K562 (cell line): ENCODE results near the gene TXLNA. TPM values are rescaled to one million over a fixed set of nuclear protein-coding genes. Genes with fewer than 3 reads are reported as not detected.

Experiments used
- ATAC-seq: fragments of 200-7000 bp; cut with Tn5 transposase; 3 replicates; pipeline ENCODE4 v1.9.1; 2020; ENCODE audit warnings: moderate library complexity
- BruUV-seq: library from RNA; stranded (reverse); fragments of 400-500 nt; replicated peaks from 2 replicates; lab custom pipeline; 2021; lab: Mats Ljungman, UMichigan
- CTCF ChIA-PET: fragments of 300-600 bp; formaldehyde crosslinking; extraction: SDS; loops from one replicate; lab custom pipeline; 2021; ENCODE audit warnings: low intra/inter-chr PET ratio; lab: Yijun Ruan, JAX
- POLR2A ChIA-PET: fragments of 300-600, 350-650 bp; sonication (Branson Sonifier 250); formaldehyde crosslinking; extraction: SDS; loops from one replicate; lab custom pipeline; 2021; ENCODE audit warnings: antibody characterized with exemption, inconsistent platforms; lab: Yijun Ruan, JAX
- DNase-seq, 4 experiments: peaks; one replicate each; pipeline versions ENCODE4 v3.0.0 to v3.0.0-alpha.2; 2011 to 2018; ENCODE audit warnings: low spot score in 3 of 4, mixed read lengths in 3 of 4; ENCODE audit errors: extremely low read depth in 1 of 4
- FAIRE-seq: peaks from 2 replicates; lab custom pipeline; 2011; peaks lifted over from hg19 to GRCh38; lab: Jason Lieb, UNC
- H2AFZ ChIP-seq: 2 replicates; pipeline ENCODE4 v1.6.0; 2011; ENCODE audit warnings: low read depth, low read length, control low read depth, inconsistent platforms
- H3K27ac ChIP-seq: fragments of 200-600 bp; 3 replicates; pipeline ENCODE4 v1.8.0; 2011; ENCODE audit warnings: low read depth, mild to moderate bottlenecking, control low read depth, inconsistent platforms, low read length, moderate library complexity, mixed read lengths; ENCODE audit errors: extremely low read depth
- H3K27me3 ChIP-seq, 2 experiments: fragments of 300-600 bp in 1 of 2; 2 replicates in 1 of 2; 3 replicates in 1 of 2; pipeline versions ENCODE4 v1.6.0 to v1.8.0; 2011; ENCODE audit warnings: inconsistent platforms in 2 of 2, low read length in 2 of 2, mild to moderate bottlenecking in 1 of 2, mixed read lengths in 1 of 2, moderate library complexity in 1 of 2; ENCODE audit not compliant: control insufficient read depth in 2 of 2, insufficient read depth in 2 of 2
- H3K36me3 ChIP-seq: fragments of 300-600 bp; 3 replicates; pipeline ENCODE4 v1.8.0; 2011; ENCODE audit warnings: mild to moderate bottlenecking, low read length, inconsistent platforms; ENCODE audit not compliant: control insufficient read depth, insufficient read depth
- H3K4me1 ChIP-seq, 2 experiments: fragments of 200-600 bp in 1 of 2; replicated peaks in 1 of 2; 2 replicates in 1 of 2; 3 replicates in 1 of 2; pipeline versions ENCODE4 v1.5.1 to v1.8.0; 2011; ENCODE audit warnings: inconsistent platforms in 2 of 2, low read length in 2 of 2, mild to moderate bottlenecking in 1 of 2, mixed read lengths in 1 of 2, moderate library complexity in 1 of 2; ENCODE audit not compliant: control insufficient read depth in 2 of 2, insufficient read depth in 2 of 2
- H3K4me2 ChIP-seq: 2 replicates; pipeline ENCODE4 v1.6.1; 2011; ENCODE audit warnings: low read length, control low read depth, inconsistent platforms, mixed read lengths; ENCODE audit not compliant: insufficient read depth
- H3K4me3 ChIP-seq: fragments of 200-600 bp; sonication (generic), shearing (Covaris generic); 2 replicates; pipeline ENCODE4 v1.5.1; 2016; ENCODE audit warnings: control low read depth, inconsistent platforms
- H3K79me2 ChIP-seq: fragments of 200-600 bp; 3 replicates; pipeline ENCODE4 v1.8.0; 2011; ENCODE audit warnings: low read length, inconsistent platforms; ENCODE audit not compliant: control insufficient read depth, insufficient read depth
- H3K9ac ChIP-seq, 2 experiments: 2 replicates each; pipeline versions ENCODE4 v1.6.0 to v1.6.1; 2011; ENCODE audit warnings: low read depth in 2 of 2, low read length in 2 of 2, control low read depth in 1 of 2, inconsistent platforms in 1 of 2, mild to moderate bottlenecking in 1 of 2, mixed read lengths in 1 of 2; ENCODE audit not compliant: insufficient read depth in 1 of 2
- H3K9me1 ChIP-seq: one replicate; pipeline ENCODE4 v1.6.0; 2011; ENCODE audit warnings: inconsistent platforms, mild to moderate bottlenecking, low read length, moderate library complexity; ENCODE audit not compliant: control insufficient read depth, insufficient read depth
- H3K9me3 ChIP-seq: replicated peaks from 2 replicates; pipeline ENCODE4 v1.5.1; 2011; ENCODE audit warnings: low read depth, low read length, inconsistent platforms; ENCODE audit not compliant: control insufficient read depth, insufficient read depth
- H4K20me1 ChIP-seq: replicated peaks from 2 replicates; pipeline ENCODE4 v1.6.1; 2011; ENCODE audit warnings: low read length, inconsistent platforms, mixed read lengths; ENCODE audit not compliant: control insufficient read depth, insufficient read depth
- FOXM1 ChIP-seq, 2 experiments: fragments of 450-650 bp in 1 of 2; sonication (generic) in 1 of 2; formaldehyde crosslinking in 1 of 2; IDR thresholded peaks; 2 replicates each; pipeline versions ENCODE4 v1.6.1 to v1.9.0; 2017 to 2022; ENCODE audit warnings: low read depth in 2 of 2, mild to moderate bottlenecking in 2 of 2, missing genetic modification reagents in 1 of 2, moderate library complexity in 1 of 2
- KLF13 ChIP-seq: fragments of 450-650 bp; IDR thresholded peaks from 2 replicates; pipeline ENCODE4 v1.6.1; 2016; ENCODE audit warnings: missing genetic modification characterization, low read depth, mild to moderate bottlenecking, missing compliant biosample characterization, moderate library complexity, borderline replicate concordance
- RBFOX2 ChIP-seq: fragments of 200-400 bp; formaldehyde crosslinking; IDR thresholded peaks from 2 replicates; pipeline ENCODE4 v1.6.1; 2017; ENCODE audit warnings: low read depth, mild to moderate bottlenecking, low read length, moderate library complexity
- WGBS: fragments of 100-300 bp; shearing (Covaris generic); methylation state at CpG from one replicate; pipeline ENCODE4 v1.1.6; 2016; ENCODE audit warnings: low coverage, mixed read lengths; ENCODE audit not compliant: insufficient coverage; ENCODE audit errors: missing lambda C conversion rate; 5-methylcytosine and 5-hydroxymethylcytosine counted together
- in situ Hi-C: fragments of 300-500 bp; cut with MboI; formaldehyde crosslinking; loops from 4 replicates; pipeline ENCODE4 v1.15.0; 2018; ENCODE audit warnings: inconsistent platforms, mixed read lengths
- intact Hi-C: fragments of 100-400 bp; cut with micrococcal nuclease; formaldehyde crosslinking; loops from 2 replicates; pipeline ENCODE4 v1.14.2; 2022
- polyA plus RNA-seq, 8 experiments: library from polyadenylated mRNA; depleted of rRNA in 4 of 8; stranded (reverse) in 5 of 8; unstranded in 3 of 8; fragments of >200 nt; fragmentation: Nextera tagmentation in 2 of 8; fragmentation: Illumina TruSeq in 1 of 8; extraction: Ambion mirVana in 2 of 8; extraction: Trizol in 1 of 8; gene quantifications; 2 replicates each; pipeline versions ENCODE4 v1.2.1 to v1.2.3, GENCODE V29; 2011 to 2014; ENCODE audit warnings: inconsistent platforms in 1 of 8, missing spikeins in 1 of 8
- total RNA-seq, 7 experiments: library from RNA; depleted of rRNA in 6 of 7; stranded (reverse); fragments of >200 nt in 6 of 7; fragmentation: Illumina TruSeq in 2 of 7; extraction: Trizol in 2 of 7; gene quantifications; 2 replicates each; pipeline versions ENCODE4 v1.2.1 to v1.2.3, GENCODE V29; 2011 to 2021; ENCODE audit warnings: low replicate concordance in 1 of 7
- TF ChIP-seq, protein P1 (sequence below), 2 experiments: fragments of 450-650 bp in 1 of 2; sonication (generic) in 1 of 2; formaldehyde crosslinking in 1 of 2; IDR thresholded peaks in 1 of 2; conservative IDR thresholded peaks in 1 of 2; 2 replicates each; pipeline versions ENCODE4 v1.6.1 to v1.8.1; 2016 to 2023; ENCODE audit warnings: mild to moderate bottlenecking in 2 of 2, moderate library complexity in 2 of 2, inconsistent platforms in 1 of 2, missing genetic modification reagents in 1 of 2

Gene TXLNA
- total and polyA plus RNA-seq, 9 of the 15 experiments (the other 6 are each of a cell fraction or from before 2014, with no cell fraction given), result 9.2 to 54.5 (median 39.3) TPM

DNA sequence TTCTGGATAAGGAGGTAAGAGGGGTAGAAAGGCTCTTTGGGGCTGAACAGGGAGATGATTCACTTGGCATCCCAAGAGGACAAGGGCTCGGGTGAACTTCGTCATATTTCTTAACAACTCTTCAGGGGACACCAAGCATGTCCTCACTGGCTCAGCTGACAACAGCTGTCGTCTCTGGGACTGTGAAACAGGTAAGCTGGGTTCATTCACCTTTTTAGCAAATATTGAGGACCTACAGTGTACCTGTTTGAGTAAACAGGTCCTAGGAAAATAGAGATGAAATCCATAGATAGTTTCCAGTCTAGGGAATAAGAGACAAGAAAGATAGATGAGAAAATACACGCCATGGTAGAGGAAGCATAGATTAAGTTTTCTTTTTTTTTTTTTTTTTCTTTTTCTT, 44.8 kb downstream of the TXLNA start:
- no peaks in the 10 kb centered on the region for H3K9me1 ChIP-seq
- peaks cover 19 to 22% of the 10 kb centered on the region in 2 experiments; a peak in 4 of 5 replicates for H3K4me1 ChIP-seq
- intact Hi-C loops, result no loop called here
- ATAC-seq, result no peak
- WGBS, result 92% methylated on average over 4 of the region's 4 CpGs
- peak overlapping the region; percentile 50; the same call in 1 of the 3 replicates for H3K27ac ChIP-seq
- H3K27me3 ChIP-seq, result no peaks in the 10 kb centered on the region
- peak overlapping the region; percentile 67 to 96; a peak in 1 of 4 replicates for H3K9ac ChIP-seq
- no peak overlapping the region for H2AFZ ChIP-seq
- H4K20me1 ChIP-seq, result no peaks in the 10 kb centered on the region
- no peak for TF ChIP-seq KLF13 (tag)
- TF ChIP-seq, protein P1, sequence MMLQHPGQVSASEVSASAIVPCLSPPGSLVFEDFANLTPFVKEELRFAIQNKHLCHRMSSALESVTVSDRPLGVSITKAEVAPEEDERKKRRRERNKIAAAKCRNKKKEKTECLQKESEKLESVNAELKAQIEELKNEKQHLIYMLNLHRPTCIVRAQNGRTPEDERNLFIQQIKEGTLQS (IDR thresholded peaks at IDR 0.05), result no peak
- TF ChIP-seq, protein P1 (CRISPR knock-in tag; conservative IDR thresholded peaks at IDR 0.05), result 0 out of 2 replicates have a peak, but pooled peaks have one; percentile 30
- TF ChIP-seq FOXM1 (IDR thresholded peaks at IDR 0.05; ENCODE audit: low read depth), result no peak
- TF ChIP-seq FOXM1 (CRISPR knock-in tag; IDR thresholded peaks at IDR 0.05; ENCODE audit: low read depth), result 0 out of 2 replicates have a peak, but pooled peaks have one; percentile 56
- 0 out of 2 replicates have a peak, but pooled peaks have one; percentile 22 for TF ChIP-seq RBFOX2
- FAIRE-seq, result no peak
- H3K4me3 ChIP-seq, result no peak overlapping the region
- CTCF ChIA-PET, result interaction anchor here (0.6 kb wide), 1 partner anchor 192 kb away, joined by 4 read pairs; no protein-coding TSS in a partner anchor
- peaks cover 49% of the 10 kb centered on the region for H3K79me2 ChIP-seq
- BruUV-seq, result no TSS peak
- DNase-seq, result no peak
- peaks cover 66% of the 10 kb centered on the region for H3K36me3 ChIP-seq
- H3K9me3 ChIP-seq, result no peaks in the 10 kb centered on the region
- POLR2A ChIA-PET, result interaction anchor here (0.9 to 6.5 kb wide), 4 partner anchors 8 to 11 kb away, joined by 3 to 40 read pairs (median 4); no protein-coding TSS in a partner anchor
- peak overlapping the region; percentile 98; the same call in 1 of the 2 replicates for H3K4me2 ChIP-seq
- in situ Hi-C loops, result no loop called here
